Ecto neural progenitor cell (in vitro differentiated cells): ENCODE measurements around the gene TRHDE.

ENCODE experiments used
- DNase-seq: peaks from one replicate; pipeline ENCODE4 v3.0.0-alpha.2; 2018; ENCODE audit warnings: low spot score

Gene TRHDE, protein sequence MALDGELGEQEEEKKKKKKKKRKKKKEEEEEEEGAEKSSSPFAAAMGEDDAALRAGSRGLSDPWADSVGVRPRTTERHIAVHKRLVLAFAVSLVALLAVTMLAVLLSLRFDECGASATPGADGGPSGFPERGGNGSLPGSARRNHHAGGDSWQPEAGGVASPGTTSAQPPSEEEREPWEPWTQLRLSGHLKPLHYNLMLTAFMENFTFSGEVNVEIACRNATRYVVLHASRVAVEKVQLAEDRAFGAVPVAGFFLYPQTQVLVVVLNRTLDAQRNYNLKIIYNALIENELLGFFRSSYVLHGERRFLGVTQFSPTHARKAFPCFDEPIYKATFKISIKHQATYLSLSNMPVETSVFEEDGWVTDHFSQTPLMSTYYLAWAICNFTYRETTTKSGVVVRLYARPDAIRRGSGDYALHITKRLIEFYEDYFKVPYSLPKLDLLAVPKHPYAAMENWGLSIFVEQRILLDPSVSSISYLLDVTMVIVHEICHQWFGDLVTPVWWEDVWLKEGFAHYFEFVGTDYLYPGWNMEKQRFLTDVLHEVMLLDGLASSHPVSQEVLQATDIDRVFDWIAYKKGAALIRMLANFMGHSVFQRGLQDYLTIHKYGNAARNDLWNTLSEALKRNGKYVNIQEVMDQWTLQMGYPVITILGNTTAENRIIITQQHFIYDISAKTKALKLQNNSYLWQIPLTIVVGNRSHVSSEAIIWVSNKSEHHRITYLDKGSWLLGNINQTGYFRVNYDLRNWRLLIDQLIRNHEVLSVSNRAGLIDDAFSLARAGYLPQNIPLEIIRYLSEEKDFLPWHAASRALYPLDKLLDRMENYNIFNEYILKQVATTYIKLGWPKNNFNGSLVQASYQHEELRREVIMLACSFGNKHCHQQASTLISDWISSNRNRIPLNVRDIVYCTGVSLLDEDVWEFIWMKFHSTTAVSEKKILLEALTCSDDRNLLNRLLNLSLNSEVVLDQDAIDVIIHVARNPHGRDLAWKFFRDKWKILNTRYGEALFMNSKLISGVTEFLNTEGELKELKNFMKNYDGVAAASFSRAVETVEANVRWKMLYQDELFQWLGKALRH

DNA sequence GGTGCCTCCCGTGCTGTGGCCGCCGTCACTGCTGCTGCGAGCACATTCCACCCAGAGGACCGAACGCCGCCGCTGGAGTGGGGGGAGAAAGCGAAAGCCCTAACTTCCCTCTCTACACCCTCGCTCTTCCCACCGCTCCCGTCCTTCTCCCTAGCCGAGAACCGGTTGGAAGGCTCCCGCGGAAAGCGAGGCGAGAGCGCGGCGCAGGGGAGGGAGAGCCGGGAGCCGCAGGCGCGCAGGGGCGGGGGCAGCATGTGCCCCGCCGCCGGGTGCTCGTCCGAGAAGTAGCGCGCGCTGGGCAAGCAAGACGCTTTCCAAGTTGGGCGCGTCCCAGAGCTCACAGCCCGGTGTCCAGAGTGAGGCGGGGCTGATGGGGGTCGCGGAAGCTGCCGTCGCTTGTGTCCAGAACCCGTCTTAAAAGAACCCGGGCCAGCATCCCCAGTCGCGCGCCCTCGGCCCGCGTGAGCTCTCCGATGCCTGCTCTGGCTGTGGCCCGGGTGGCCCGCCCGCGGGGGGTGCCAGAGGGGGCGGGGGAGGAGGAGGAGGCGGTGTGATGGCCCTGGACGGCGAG, at the start of gene TRHDE:
Gene TRHDE (plus strand): TSS at position 280 of the 571 bp plus-strand sequence. CDS start 274 bp downstream, at position 554.
- DNase-seq = peak; percentile 82

DNA sequence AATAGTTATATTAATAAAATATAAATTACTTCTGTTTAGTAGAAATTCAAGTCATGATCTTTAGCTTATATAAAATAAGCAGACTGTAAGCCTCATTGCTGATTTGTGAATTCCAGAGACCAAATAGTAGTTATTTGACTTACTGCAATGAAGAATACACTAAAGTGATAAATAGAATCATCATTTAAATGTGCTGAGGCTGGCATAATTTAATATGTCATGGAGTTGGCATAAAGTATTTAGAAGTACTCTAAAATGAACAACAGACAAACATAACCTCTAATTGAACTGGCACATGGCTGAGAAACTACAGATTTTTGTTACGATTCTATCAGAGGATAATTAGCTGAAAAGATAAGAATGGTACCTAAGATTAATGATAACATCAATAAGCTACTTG, 45.7 kb upstream of the TRHDE start:
- DNase-seq = no peak

DNA sequence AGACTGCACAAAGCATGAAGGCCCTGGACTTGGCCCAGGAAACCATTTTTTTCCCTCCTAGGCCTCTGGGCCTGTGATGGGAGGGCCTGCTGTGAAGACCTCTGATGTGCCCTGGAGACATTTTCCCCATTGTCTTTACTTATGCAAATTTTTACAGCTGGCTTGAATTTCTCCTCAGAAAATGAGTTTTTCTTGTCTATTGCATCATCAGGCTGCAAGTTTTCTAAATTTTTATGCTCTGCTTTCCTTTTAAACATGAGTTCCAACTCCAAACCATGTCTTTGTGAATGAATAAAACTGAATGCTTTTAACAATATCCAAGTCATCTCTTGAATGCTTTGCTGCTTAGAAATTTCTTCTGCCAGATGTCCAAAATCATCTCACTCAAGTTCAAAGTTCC, 43.7 kb upstream of the TRHDE start:
- no peak for DNase-seq

DNA sequence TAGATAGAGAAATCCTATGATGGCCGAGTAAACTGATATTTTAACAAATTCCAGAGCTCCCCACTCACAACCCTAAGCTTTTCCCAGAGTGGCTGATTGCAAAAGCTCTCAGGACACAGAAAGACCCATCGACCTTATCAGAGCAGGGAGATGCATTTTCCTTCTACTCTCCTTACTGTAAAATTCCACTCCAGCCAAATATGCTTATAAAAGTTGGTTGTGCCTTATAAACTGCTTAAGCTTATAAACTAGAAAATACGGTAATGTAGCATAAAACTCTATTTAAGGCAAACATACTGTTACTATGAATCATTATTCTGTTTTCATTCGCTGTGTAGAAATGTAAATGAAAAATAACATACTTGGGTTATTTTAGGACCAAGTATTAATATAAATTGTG, 41.6 kb upstream of the TRHDE start:
- DNase-seq = no peak

DNA sequence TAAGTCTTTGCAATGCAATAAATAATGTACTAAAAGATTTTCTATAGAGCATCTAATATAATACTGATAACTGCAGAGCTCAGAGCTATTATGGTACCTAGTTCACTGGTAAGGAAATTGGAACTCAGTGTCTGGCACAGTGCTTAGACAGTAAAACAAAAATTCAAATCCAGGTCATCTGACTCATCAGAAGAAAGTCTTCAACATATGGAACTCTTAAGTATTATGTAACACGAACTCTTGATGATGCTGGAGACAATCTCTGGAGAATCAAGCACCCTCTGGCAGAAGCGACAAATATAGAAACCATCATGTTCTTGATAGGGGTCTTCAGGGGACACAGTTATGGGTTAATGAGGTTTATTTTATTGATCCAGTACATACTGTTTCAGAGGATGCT, 37.3 kb upstream of the TRHDE start:
- no peak for DNase-seq

DNA sequence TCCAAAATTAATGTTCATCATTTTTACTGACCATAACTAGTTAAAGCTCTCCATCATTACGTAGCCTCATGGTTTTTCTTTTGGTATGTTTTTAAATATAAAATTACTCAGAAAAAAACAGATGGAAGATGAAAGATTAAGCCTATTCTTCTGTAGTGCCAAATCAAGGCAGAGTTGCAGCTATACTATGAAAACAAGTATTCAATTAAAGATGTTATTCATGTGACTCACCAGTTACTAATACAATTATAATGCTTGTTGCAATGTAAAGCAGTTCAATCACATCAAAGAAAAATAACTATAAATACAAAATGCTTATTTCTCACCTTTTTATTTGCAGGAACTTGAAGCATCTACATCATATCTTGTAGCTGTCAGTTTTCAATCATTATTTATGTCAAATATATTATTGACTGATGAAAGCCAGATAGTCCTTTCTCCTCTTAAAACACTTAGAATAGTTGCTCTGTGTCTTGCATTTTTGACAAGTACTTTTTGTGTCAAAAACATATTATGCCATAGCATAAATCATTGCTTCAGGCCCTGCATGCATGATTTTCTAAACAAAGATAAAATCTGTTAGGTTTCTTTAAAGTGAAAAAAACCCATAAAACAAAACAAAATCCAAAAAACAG, 36.0 kb upstream of the TRHDE start:
- no peak for DNase-seq

DNA sequence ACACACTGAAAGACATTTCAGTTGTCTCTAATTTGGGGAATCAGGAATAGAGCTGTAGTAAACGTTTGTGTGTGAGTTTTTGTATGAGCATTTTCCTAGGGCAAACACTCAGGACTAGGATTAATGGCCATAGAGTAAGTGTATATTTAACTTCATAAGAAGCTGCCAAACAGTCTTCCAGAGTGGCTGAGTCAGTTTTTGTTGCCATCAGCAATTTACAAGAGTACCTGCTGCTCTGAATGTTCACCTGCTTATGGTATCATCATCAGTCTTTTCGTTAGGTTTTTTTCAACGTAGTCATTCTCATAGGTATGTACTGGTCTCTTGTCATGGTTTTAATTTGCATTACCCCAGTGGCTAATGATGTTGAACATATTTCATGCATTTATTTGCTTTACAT, 30.6 kb upstream of the TRHDE start:
- DNase-seq = no peak

DNA sequence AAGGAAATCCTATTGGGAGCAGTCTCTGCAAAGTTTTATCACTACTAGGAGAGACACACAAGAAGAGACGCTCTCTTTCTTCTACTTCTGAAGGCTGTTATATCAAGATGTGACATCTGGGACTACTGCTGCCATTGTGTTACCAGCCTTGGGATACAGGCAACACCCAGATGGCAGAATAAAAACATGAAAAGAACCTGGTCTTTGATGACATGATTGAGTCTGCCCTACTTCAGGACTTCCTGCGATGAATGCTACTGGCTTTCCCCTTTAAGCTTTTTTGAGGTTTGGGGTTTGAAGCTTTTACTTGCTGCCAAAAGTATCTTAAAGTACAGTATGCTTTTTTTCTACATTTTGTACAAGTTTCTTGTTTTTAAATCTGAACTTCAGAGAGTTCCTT, 29.2 kb upstream of the TRHDE start:
- DNase-seq = no peak

DNA sequence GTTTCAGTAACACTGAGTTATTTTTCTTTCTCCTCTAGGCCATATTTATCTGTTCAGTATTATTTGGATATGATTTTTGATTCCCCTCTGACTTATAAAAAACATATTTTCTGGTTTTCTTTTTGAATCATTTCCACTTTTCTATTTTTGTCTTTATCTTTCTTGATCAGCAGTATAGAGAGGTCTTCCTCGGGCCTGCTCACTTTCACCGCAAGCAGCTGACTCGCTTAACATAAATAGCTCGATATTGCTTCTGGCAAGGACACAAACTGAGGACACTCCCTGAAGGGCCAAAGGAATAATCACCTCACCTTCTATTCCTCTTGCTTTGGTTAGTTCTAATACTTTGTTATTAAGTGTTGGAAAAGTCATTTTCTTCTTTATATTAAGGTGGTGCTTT, 25.8 kb upstream of the TRHDE start:
- no peak for DNase-seq

DNA sequence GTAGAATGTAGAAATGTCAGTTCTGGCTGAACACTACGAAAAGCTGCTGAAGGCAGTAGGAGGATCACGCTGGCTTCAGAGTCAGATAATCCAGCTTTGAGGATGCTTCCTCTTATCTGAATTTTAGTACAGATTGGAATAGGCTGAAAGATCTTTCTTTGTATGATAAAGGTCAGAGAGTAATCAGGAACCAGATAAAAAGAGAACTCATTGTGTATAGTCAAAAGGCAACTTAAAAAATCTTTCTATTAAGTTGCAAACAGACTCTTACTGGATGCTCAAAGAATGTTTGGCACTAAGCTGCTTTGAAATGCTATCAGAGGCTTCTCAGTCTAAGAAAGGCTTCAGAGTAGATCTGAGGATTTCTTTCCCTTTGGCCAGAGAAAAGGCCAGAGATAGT, 21.8 kb upstream of the TRHDE start:
- DNase-seq = no peak

DNA sequence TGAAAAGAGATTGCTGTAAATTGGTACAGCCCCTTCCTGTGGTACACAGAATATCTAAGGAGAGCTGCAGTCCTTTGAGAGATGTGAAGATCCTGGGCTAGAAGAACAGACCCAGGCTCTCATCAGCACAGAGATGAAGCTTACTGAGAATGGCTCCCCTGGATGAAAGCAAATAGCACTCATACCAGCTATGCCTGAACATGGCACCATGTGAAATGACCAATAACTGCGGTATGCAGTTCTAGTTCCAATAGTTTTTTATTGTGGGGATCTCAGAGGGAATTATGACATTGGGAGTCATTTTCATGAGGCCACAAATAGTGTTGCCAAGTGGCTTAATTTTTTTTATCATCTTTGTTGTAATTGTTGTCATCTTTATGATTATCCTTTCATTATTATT, 15.4 kb upstream of the TRHDE start:
- DNase-seq = no peak

DNA sequence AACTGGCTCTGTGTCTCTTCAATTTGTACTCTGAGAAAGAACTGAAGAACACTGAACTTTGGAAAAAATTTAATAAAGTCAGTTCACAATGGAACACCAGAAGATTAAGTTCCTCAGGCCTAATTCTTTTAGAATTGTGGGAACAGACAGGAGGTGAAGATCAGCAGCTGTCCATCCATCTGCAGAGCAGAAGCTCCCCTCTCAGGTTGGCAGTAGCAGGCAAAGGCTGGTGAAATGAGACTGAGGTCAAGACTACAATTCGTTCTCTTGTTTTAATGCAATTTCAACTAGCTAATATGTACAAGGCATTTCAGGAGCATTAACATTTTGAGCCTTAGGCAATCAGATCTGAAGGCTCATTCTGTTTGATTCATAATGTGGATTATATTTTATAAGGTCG, 10.3 kb upstream of the TRHDE start:
- no peak for DNase-seq

DNA sequence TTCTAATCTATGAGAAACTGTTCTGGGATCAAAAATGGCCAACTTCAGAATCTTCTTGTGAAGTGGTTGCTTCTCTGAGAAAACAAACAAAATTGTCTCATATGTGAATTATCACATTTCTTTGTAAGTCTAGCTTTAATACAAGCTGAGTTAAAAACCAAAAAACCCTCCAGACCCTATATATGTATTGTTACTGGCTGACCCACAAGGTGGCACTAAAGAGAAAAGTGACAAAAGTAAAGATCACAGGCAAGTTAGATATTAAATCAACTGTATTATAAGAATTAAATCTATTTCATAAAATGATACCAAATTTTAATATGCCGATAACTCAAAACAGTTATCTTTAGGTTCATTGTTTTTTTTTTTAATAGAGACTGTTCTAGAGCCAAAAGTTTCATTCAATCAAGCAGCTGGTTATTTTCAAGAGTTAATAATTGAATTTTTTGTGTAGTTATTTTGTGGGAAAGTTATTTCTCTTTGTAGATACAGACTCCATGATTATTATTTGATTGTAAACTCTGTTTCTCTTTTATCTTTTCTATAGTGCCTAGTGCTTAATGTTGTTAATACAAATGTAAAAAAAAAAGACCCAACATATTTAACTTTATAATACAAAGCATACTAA, 7.5 kb upstream of the TRHDE start:
- no peak for DNase-seq

DNA sequence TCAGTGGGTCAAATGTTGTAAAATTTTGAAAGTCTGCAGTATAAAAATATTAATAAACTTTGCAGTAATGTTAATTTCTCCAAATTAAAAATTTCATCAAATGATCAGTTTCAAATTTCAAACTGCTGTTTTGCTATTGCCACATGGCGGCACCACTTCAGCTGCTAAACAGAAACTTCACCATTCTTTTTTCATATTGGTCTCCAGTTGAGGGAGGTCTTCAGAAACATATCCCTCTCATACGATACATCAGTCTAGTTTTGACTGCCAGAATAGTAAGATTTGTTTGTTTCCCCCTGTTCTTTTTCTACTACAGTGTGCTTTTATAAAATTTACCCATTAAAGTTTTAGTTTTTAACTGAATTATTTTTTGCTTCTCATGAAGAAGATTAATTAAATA, 4.2 kb upstream of the TRHDE start:
- DNase-seq = no peak

DNA sequence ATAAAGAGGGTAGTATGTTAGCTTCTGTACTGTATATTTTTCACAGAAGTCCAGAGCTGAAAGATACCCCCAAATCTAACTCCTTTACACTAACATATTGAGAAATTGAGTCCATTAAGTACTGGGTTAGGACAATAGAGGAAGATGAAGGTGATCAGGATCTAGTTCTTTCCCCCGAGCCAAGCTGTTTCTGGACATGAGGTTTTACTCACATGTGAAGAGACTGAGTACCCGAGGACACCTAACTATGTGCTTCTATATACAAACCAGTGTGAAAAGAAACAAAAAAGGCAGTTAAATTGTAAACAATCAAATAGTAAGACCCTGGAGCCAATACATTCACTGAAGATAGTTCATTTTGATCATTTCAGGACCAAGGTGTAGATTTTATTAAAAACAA, 3.8 kb upstream of the TRHDE start:
- DNase-seq = no peak

DNA sequence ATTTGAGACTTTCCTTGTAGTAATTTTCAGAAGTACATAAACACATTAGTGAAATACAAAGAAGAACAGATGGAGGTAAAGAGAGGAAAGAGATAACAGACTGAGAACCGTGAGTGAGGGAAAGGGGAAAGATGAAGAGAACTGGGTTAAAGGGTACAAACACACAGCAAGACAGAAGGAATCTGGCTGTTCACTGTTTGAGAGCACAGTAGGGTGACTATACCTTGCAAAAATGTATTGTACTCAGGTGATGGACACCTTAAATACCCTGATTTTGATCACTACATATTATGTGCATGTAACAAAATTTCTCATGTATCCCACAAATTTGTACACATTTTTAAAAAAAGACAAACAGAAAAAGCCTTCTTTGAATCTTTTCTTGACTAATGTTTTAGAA, 2.7 kb upstream of the TRHDE start:
- DNase-seq = no peak

DNA sequence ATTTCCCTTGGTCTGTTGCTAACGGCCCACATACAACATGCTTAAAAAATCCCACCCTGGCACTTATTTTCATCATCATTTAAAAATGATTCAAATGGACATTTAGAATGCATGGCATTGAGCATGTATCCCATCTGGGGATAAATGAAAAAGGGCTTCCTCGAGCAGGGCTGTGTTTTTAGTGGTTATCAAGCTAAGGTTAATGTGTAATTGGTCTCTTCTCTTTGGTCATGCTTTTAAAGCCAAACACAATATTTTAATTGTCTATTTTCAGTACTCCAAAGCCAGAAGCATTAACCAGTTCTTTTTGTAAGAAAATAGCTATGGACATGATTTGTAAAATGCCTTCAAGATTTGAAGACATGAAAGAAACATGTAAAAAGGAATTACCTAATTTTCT, 1.9 kb upstream of the TRHDE start:
- DNase-seq = no peak

DNA sequence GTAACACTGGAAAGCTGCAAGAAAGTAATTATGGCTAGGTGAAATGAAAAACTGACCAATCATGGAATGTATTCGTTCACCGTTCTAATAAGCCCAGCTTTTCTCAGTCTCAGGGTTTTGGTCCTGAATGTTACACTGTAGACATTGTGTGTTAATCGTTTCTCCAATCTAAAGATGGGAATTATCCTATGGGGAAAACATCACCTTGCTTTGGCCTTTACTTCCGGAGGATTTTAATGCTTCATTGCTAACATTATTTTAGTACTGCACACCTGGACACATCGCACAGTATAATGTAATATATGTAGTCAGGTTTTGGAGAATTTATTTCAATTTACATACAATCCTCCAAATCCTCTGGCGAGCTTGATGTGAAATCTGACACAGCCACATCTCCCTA, 1.2 kb upstream of the TRHDE start:
- no peak for DNase-seq

DNA sequence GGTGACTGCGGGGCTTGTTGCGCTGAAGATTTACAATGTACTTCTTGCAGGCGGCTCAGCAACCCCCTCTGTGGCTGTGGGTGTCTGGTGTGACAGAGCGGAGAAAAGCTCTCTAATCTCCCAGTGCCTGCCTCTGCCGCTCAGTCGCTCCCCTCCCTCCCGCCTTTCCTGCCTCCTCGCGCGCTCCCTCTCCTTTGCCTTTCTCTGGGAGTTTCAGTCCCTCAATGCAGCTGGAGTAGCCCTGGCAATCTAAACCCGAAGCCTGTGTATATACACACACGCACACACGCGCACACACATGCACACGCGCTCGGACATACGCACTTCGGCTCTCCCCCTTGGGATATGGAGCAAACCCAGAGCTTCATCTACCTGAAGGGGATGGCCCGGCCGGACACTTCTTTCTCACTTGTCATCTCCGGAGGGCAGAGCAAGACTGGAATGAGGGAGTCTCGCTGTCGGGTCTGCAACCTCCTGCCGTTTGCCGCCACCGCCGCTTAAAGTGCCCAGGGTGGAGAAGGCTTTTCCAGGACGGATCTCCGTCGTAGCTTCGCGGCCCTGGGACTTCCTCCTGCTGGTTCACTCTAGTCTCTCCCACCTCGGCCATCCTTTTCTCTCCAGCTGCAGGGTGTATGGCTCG, 599 bp upstream of the TRHDE start:
- peak; percentile 89 for DNase-seq

DNA sequence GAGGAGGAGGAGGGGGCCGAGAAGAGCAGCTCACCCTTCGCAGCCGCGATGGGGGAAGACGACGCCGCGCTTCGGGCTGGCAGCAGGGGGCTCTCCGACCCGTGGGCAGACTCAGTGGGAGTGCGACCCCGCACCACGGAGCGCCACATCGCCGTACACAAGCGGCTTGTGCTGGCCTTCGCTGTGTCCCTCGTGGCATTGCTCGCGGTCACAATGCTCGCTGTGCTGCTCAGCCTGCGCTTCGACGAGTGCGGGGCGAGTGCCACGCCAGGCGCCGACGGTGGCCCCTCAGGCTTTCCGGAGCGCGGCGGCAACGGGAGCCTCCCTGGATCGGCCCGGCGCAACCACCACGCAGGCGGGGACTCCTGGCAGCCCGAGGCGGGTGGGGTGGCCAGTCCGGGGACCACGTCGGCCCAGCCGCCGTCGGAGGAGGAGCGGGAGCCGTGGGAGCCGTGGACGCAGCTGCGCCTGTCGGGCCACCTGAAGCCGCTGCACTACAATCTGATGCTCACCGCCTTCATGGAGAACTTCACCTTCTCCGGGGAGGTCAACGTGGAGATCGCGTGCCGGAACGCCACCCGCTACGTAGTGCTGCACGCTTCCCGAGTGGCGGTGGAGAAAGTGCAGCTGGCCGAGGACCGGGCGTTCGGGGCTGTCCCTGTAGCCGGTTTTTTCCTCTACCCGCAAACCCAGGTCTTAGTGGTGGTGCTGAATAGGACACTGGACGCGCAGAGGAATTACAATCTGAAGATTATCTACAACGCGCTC, 745 bp downstream of the TRHDE start:
- DNase-seq = peak; percentile 71

DNA sequence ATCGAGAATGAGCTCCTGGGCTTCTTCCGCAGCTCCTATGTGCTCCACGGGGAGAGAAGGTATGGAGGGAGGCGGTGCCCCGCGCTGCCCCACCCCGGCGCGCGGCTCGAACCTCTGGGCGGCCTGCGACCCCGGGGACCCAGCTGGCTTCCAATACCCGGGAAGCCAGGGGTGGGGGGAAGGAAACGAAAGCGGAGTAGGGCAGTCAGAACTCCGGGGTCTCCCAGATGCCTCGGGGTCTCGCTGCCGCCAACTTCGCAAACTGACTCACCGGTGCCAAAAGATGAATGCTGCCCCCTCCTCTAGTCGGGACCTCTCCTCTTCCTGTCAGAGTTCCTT, 1.3 kb downstream of the TRHDE start:
- DNase-seq = peak; percentile 63
